Measurements from ENCODE around the gene PPM1G. TPM values are rescaled to one million over a fixed set of nuclear protein-coding genes. Genes with fewer than 3 reads are reported as not detected.

The PPM1G gene
- total RNA-seq, 1 donor from 2014 or later, result 72.2 TPM

GRCh38 chr2:27350106-27350693, 59.2 kb downstream of the PPM1G start:
- FAIRE-seq (no peak), DNase-seq (ENCODE audit: low spot score in 2 of 2) (no peak)

DNA sequence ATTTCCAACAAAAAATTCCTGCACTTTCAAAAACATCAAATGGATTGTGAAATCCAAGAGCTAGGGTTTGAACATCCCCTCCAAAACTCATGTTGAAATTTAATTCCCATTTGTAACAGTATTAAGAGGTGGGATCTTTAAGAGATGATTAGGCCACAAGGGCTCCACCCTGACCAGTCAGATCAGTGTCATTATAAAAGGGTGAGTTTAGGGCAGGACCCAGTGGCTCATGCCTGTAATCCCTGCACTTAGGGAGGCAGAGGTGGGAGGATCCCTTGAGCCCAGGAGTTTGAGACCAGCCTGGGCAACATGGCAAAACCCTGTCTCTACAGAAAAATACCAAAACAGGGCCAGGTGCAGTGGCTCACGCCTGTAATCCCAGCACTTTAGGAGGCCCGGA, 61.8 kb downstream of the PPM1G start:
- FAIRE-seq (no peak), DNase-seq (ENCODE audit: low spot score in 2 of 2) (no peak)

DNA sequence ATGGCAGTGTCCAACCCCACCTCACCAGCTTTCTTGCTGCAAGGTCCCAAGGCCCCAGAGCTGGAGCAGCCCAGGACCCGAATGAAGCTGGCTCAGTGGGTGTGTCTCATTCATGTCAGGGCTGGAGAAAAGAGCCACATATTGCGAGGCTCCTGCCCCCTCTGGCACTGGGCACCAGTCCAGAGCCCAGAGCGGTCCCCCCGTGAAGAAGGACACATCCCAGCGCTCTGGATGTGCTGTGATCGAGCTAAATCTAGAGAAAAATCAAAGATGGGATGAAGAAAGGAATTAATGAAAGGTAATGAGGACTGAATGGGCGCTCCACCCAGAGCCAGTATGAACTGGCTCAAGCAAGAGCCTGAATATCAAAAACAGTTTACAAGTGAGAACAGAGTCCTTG, 73.2 kb downstream of the PPM1G start:
- no peak for FAIRE-seq

GRCh38 chr2:27335311-27335710, 74.1 kb downstream of the PPM1G start:
- no peak for FAIRE-seq
- DNase-seq (ENCODE audit: low spot score in 2 of 2), result no peak

More for the DNA sequence above, 73.2 kb downstream of the PPM1G start:
- no peak for DNase-seq (ENCODE audit: low spot score in 2 of 2)

Other genes starting within 250 kb of the PPM1G start
- gene ATRAID, start 197.6 kb downstream of the PPM1G start, total RNA-seq, result 37.5 TPM
- gene SLC5A6, start 197.3 kb downstream of the PPM1G start, total RNA-seq, result 17.1 TPM
- gene CAD, start 192.2 kb downstream of the PPM1G start, total RNA-seq, result 13.9 TPM
- gene SLC30A3, start 146.5 kb downstream of the PPM1G start, total RNA-seq, result 0.82 TPM
- gene DNAJC5G, start 134.2 kb downstream of the PPM1G start, total RNA-seq, result not detected
- not detected for gene TRIM54, start 127.2 kb downstream of the PPM1G start, total RNA-seq
- gene UCN, start 101.1 kb downstream of the PPM1G start, total RNA-seq, result 1.2 TPM
- gene MPV17, start 86.5 kb downstream of the PPM1G start, total RNA-seq, result 41.6 TPM
- gene GTF3C2, start 52.8 kb downstream of the PPM1G start, total RNA-seq, result 37.5 TPM
- 16.7 TPM for gene EIF2B4, start 39.3 kb downstream of the PPM1G start, total RNA-seq
- 47.7 TPM for gene SNX17, start 39.0 kb downstream of the PPM1G start, total RNA-seq
- gene ZNF513, start 28.9 kb downstream of the PPM1G start, total RNA-seq, result 12.6 TPM
- 68.9 TPM for gene NRBP1, start 19.0 kb upstream of the PPM1G start, total RNA-seq
- gene KRTCAP3, start 32.8 kb upstream of the PPM1G start, total RNA-seq, result not detected
- gene IFT172, start 80.2 kb upstream of the PPM1G start, total RNA-seq, result 36.3 TPM
- 45.7 TPM for gene FNDC4, start 85.6 kb upstream of the PPM1G start, total RNA-seq
- 1.6 TPM for gene GCKR, start 87.2 kb upstream of the PPM1G start, total RNA-seq
- gene ZNF512, start 173.5 kb upstream of the PPM1G start, total RNA-seq, result 49.3 TPM
- 3.7 TPM for gene CCDC121, start 219.4 kb upstream of the PPM1G start, total RNA-seq
- gene GPN1, start 219.5 kb upstream of the PPM1G start, total RNA-seq, result 31.4 TPM

All from frontal cortex (tissue), 4 donors.